Adipose tissue (tissue), 3 donors: ENCODE data around the gene KRTAP10-6. TPM values are rescaled to one million over a fixed set of nuclear protein-coding genes. Genes with fewer than 3 reads are reported as not detected.
"Not testable (repeated sequence)": the region's sequence is repeated elsewhere in the genome, so short reads cannot be mapped to it uniquely, and the experiment has no call there.

Source experiments
- H3K27ac ChIP-seq: one replicate; pipeline ENCODE4 v1.5.1; 2013; ENCODE audit warnings: low read depth, low read length
- WGBS, 3 donors: extraction: QIAGEN DNeasy Blood & Tissue Kit; methylation state at CpG; one replicate each; pipeline ENCODE4 v1.1.7; 2013; 5-methylcytosine and 5-hydroxymethylcytosine counted together
- polyA plus RNA-seq, 3 donors: library from polyadenylated mRNA; stranded (reverse); fragments of 200-250 nt; gene quantifications; one replicate each; pipeline ENCODE4 v1.2.3, GENCODE V29; 2013
- donor health status: healthy with polysubstance abuse.
- donor health status: Bipolar disorder and iron deficiency.
- donor health status: healthy.

The KRTAP10-6 gene
- not detected for polyA plus RNA-seq

- 45 to 60% (median 59%) methylated on average over 33 of the region's 33 CpGs for WGBS, 3 donors
- H3K27ac ChIP-seq = no peak within 1 kb of the TSS
Observed at GRCh38 chr21:44592446-44593311, at the start of gene KRTAP10-6. KRTAP10-6 (minus strand) TSS chr21:44592505; CDS start chr21:44592484, 21 bp downstream.

GRCh38 chr21:44640761-44641160, 48.5 kb upstream of the KRTAP10-6 start:
- no peak overlapping the region for H3K27ac ChIP-seq
- 80 to 88% (median 88%) methylated on average over 5 of the region's 5 CpGs for WGBS, 3 donors

GRCh38 chr21:44639331-44639655, 47.0 kb upstream of the KRTAP10-6 start:
- no peak overlapping the region for H3K27ac ChIP-seq
- 76 to 87% (median 80%) methylated on average over 12 of the region's 12 CpGs for WGBS, 3 donors

- WGBS, 3 donors = 76 to 84% (median 80%) methylated on average over 16 to 21 of the region's 21 CpGs
- not testable (repeated sequence) for H3K27ac ChIP-seq
Observed at GRCh38 chr21:44638506-44639330, 46.4 kb upstream of the KRTAP10-6 start.

GRCh38 chr21:44637851-44638348, 45.6 kb upstream of the KRTAP10-6 start:
- H3K27ac ChIP-seq = not testable (repeated sequence)
- 40 to 67% (median 58%) methylated on average over 10 to 12 of the region's 12 CpGs for WGBS, 3 donors

GRCh38 chr21:44637018-44637850, 44.9 kb upstream of the KRTAP10-6 start, which contains the start of gene KRTAP10-10:
KRTAP10-10 (plus strand) TSS chr21:44637356; CDS start chr21:44637418, 62 bp downstream.
- no peak within 1 kb of the TSS for H3K27ac ChIP-seq
- WGBS, 3 donors = 37 to 55% (median 45%) methylated on average over 16 to 21 of the region's 21 CpGs

GRCh38 chr21:44636209-44637017, 44.1 kb upstream of the KRTAP10-6 start:
- WGBS, 3 donors = 71 to 81% (median 80%) methylated on average over 15 of the region's 15 CpGs
- no peak overlapping the region for H3K27ac ChIP-seq

- WGBS, 3 donors = 81 to 91% (median 87%) methylated on average over 1 of the region's 1 CpG
- H3K27ac ChIP-seq = no peak overlapping the region
Observed at GRCh38 chr21:44632067-44632466, 39.8 kb upstream of the KRTAP10-6 start.

GRCh38 chr21:44630440-44630839, 38.1 kb upstream of the KRTAP10-6 start:
- H3K27ac ChIP-seq = no peak overlapping the region
- WGBS, 3 donors = 59 to 89% (median 68%) methylated on average over 2 of the region's 2 CpGs

GRCh38 chr21:44628707-44629391, 36.5 kb upstream of the KRTAP10-6 start:
- no peak overlapping the region for H3K27ac ChIP-seq
- WGBS, 3 donors = 66 to 75% (median 75%) methylated on average over 18 of the region's 18 CpGs

- WGBS, 3 donors = 34 to 51% (median 43%) methylated on average over 9 to 15 of the region's 15 CpGs
- H3K27ac ChIP-seq = not testable (repeated sequence)
Observed at GRCh38 chr21:44627831-44628233, 35.5 kb upstream of the KRTAP10-6 start.

- not testable (repeated sequence) for H3K27ac ChIP-seq
- 78 to 86% (median 82%) methylated on average over 13 to 17 of the region's 20 CpGs for WGBS, 3 donors
Observed at GRCh38 chr21:44627181-44627822, 35.0 kb upstream of the KRTAP10-6 start.

- WGBS, 3 donors = 47 to 55% (median 48%) methylated on average over 7 of the region's 7 CpGs
- no peak within 1 kb of the TSS for H3K27ac ChIP-seq
Observed at GRCh38 chr21:44626673-44627143, 34.4 kb upstream of the KRTAP10-6 start, which contains the start of gene KRTAP10-9. KRTAP10-9 (plus strand) TSS chr21:44627093; CDS start chr21:44627172, 79 bp downstream.

GRCh38 chr21:44626262-44626661, 34.0 kb upstream of the KRTAP10-6 start:
- 69 to 73% (median 72%) methylated on average over 8 to 10 of the region's 10 CpGs for WGBS, 3 donors
- no peak overlapping the region for H3K27ac ChIP-seq

GRCh38 chr21:44625756-44626155, 33.5 kb upstream of the KRTAP10-6 start:
- 85 to 89% (median 86%) methylated on average over 7 of the region's 7 CpGs for WGBS, 3 donors

GRCh38 chr21:44623575-44623974, 31.3 kb upstream of the KRTAP10-6 start:
- no peak overlapping the region for H3K27ac ChIP-seq

More at GRCh38 chr21:44625756-44626155, 33.5 kb upstream of the KRTAP10-6 start:
- H3K27ac ChIP-seq = no peak overlapping the region
